ENCODE data around the gene HLCS. TPM values are rescaled to one million over a fixed set of nuclear protein-coding genes. Genes with fewer than 3 reads are reported as not detected.

The HLCS gene
- total RNA-seq, 2 donors from 2014 or later = 27.2 to 38.6 TPM

DNA sequence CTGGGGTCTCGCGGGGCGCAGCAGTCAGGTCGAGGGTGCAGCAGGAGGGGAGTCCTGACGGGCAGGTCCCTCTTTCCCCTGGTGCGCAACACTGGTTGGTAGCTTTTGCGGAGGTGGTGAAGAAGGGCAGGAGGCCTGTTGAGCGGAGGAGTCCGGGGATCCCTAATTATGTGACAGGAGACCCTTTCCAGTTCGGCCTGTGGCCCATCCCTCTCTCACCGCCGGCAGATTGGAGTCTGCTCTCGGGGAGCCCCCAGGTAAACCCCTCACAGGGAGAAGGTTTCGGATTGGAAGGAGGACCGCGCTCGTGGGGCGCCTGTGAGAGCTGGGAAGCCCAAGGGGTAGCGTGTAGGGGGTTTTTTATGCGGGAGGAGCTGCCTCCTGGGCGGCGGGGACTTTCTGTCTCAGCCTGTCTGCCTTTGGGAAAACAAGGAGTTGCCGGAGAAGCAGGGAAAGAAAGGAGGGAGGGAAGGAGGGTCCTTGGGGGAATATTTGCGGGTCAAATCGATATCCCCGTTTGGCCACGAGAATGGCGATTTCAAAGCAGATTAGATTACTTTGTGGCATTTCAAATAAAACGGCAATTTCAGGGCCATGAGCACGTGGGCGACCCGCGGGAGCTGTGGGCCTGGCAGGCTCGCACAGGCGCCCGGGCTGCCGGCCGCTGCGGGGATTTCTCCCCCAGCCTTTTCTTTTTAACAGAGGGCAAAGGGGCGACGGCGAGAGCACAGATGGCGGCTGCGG lies 258.0 kb downstream of the HLCS start:
- TF ChIP-seq, protein P1, sequence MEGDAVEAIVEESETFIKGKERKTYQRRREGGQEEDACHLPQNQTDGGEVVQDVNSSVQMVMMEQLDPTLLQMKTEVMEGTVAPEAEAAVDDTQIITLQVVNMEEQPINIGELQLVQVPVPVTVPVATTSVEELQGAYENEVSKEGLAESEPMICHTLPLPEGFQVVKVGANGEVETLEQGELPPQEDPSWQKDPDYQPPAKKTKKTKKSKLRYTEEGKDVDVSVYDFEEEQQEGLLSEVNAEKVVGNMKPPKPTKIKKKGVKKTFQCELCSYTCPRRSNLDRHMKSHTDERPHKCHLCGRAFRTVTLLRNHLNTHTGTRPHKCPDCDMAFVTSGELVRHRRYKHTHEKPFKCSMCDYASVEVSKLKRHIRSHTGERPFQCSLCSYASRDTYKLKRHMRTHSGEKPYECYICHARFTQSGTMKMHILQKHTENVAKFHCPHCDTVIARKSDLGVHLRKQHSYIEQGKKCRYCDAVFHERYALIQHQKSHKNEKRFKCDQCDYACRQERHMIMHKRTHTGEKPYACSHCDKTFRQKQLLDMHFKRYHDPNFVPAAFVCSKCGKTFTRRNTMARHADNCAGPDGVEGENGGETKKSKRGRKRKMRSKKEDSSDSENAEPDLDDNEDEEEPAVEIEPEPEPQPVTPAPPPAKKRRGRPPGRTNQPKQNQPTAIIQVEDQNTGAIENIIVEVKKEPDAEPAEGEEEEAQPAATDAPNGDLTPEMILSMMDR (IDR thresholded peaks at IDR 0.05) = no peak
- TF ChIP-seq POLR2A (IDR thresholded peaks at IDR 0.05) = no peak
- ATAC-seq = no peak
- peak in 1 of 4 donors; percentile 10 for DNase-seq
- no peak overlapping the region for H3K27ac ChIP-seq
- WGBS, 2 donors = 3 to 5% methylated on average over 32 to 43 of the region's 44 CpGs
- no peaks in the 10 kb centered on the region for H3K9me3 ChIP-seq
- peaks cover 43% of the 10 kb centered on the region for H3K4me1 ChIP-seq
- H3K4me3 ChIP-seq = no peak overlapping the region
- H3K27me3 ChIP-seq = peaks cover 0 to 64% of the 10 kb centered on the region in 2 donors
- no peaks in the 10 kb centered on the region for H3K36me3 ChIP-seq (replicated peaks in 1 of 2; ENCODE audit: insufficient read depth in 1 of 2, low read depth in 2 of 2)
- intact Hi-C loops (cut with DNase I) = no loop called here

DNA sequence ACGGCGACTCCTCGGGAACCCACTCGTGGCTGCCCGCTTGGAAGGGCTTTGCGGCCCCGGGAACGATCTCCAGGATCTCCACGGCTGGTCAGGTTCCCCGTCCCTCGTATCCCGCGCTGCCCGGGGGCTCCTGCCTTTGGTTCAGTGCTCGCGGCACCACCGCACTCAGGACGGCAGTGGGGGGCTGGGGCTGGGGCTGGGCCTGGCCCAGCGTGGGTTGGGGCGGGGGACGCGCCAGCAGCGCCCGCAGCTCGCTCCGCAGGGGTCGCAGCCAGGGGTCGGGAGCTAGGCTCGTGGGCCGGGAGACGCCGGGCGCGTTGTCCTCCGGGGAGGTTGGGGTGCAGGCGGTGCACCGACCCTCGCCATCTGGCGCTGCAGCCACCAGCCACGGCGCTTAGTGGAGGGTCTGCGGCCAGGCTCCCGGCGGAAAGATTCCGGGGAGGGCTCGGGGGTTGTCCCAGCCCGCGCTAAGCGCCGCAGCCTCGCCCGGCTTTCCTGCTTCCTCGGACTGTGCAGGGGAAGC lies 258.6 kb downstream of the HLCS start:
- intact Hi-C loops (cut with DNase I) = no loop called here
- H3K4me3 ChIP-seq = no peak overlapping the region
- 4 to 20% methylated on average over 1 to 49 of the region's 53 CpGs for WGBS, 2 donors
- peak in 1 of 4 donors; percentile 8 for DNase-seq
- peaks cover 43% of the 10 kb centered on the region for H3K4me1 ChIP-seq
- no peak overlapping the region for H3K27ac ChIP-seq
- TF ChIP-seq, protein P1 (IDR thresholded peaks at IDR 0.05) = no peak
- TF ChIP-seq POLR2A (IDR thresholded peaks at IDR 0.05) = no peak
- peaks cover 0 to 69% of the 10 kb centered on the region in 2 donors for H3K27me3 ChIP-seq
- no peaks in the 10 kb centered on the region for H3K9me3 ChIP-seq
- no peak for ATAC-seq
- H3K36me3 ChIP-seq (replicated peaks in 1 of 2; ENCODE audit: insufficient read depth in 1 of 2, low read depth in 2 of 2) = no peaks in the 10 kb centered on the region

DNA sequence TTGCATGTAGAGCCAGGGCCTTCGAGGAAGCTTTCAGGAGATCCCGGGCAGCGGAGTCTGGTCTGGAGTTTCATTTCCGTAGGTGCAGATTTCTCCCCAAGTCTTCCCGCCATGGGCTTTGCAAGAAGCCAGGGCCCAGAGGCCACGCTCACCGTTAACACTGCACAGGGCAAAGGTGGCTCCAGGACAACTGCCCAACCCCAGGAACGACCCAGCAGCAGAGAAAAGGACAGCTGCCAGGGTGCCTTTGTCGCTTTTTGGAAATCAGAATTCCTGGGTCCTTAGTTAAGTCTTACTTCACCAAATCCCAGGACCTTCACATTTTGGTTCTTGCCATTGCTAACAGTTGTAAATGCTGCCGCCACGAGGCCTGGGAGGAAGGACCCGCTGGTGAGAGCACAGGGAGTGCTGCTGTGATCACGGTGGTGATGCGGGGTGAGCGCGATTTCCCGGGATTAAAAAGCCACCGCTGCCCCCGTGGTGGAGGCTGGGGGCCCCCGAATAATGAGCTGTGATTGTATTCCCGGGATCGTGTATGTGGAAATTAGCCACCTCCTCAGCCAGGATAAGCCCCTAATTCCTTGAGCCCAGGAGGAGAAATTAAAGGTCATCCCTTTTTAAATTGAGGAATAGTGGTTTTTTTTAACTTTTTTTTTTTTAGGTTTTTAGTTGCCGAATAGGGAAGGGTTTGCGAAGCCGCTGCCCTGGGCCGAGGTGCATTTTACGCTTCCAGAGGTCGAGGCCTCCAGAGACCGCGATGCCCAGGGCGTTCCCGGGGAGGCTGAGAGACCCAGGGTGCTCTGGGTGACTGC lies 259.3 kb downstream of the HLCS start:
- H3K4me1 ChIP-seq = peaks cover 43% of the 10 kb centered on the region
- H3K9me3 ChIP-seq = no peaks in the 10 kb centered on the region
- no peak overlapping the region for H3K4me3 ChIP-seq
- DNase-seq (peak in 1 of 4 donors; percentile 9), ATAC-seq (no peak)
- H3K36me3 ChIP-seq (replicated peaks in 1 of 2; ENCODE audit: insufficient read depth in 1 of 2, low read depth in 2 of 2) = no peaks in the 10 kb centered on the region
- peaks cover 0 to 75% of the 10 kb centered on the region in 2 donors for H3K27me3 ChIP-seq
- TF ChIP-seq, protein P1 (IDR thresholded peaks at IDR 0.05) = no peak
- no peak for TF ChIP-seq POLR2A (IDR thresholded peaks at IDR 0.05)
- WGBS, 2 donors = 23 to 27% methylated on average over 29 to 32 of the region's 32 CpGs
- intact Hi-C loops (cut with DNase I) = no loop called here
- H3K27ac ChIP-seq = no peak overlapping the region

DNA sequence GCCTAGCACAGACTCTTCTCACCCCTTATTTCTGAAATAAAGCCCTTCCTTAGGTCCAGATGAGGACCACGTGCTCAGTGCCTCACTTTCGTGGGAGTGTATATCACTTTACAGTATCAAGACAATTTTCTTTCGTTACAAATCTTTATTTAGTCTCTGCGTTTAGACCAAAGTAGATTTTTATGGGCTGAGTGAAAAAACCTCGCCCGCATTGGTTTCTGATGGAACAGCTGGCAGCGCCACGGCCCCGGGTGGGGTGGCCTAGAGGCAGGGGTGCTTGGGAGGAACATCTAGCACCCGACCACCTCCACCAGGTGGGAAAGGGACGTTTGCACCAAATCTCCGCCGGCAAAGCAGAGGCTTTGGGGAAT lies 260.0 kb downstream of the HLCS start:
- no peak for DNase-seq
- Histone ChIP-seq H3K27ac (no peak overlapping the region), H3K4me1 (peaks cover 45% of the 10 kb centered on the region), H3K9me3 (no peaks in the 10 kb centered on the region), H3K27me3 (peaks cover 0 to 82% of the 10 kb centered on the region in 2 donors), H3K4me3 (no peak overlapping the region), H3K36me3 (replicated peaks in 1 of 2; ENCODE audit: insufficient read depth in 1 of 2, low read depth in 2 of 2) (no peaks in the 10 kb centered on the region)
- no peak for ATAC-seq
- TF ChIP-seq, protein P1 (IDR thresholded peaks at IDR 0.05) = no peak
- TF ChIP-seq POLR2A (IDR thresholded peaks at IDR 0.05) = no peak
- 17 to 19% methylated on average over 13 of the region's 13 CpGs for WGBS, 2 donors
- intact Hi-C loops (cut with DNase I) = no loop called here

Data from body of pancreas (tissue), 4 donors.